NCI-H1417 treated with DMSO at 0.1 percent for 48 hours (cell line): Measurements from ENCODE around the gene CNNM2.
"Not testable (repeated sequence)": the region's sequence is repeated elsewhere in the genome, so short reads cannot be mapped to it uniquely, and the experiment has no call there.

ENCODE experiments used
- DNase-seq: peaks from one replicate; lab custom pipeline; 2025; lab: John Stamatoyannopoulos, UW

CNNM2 gene

DNA sequence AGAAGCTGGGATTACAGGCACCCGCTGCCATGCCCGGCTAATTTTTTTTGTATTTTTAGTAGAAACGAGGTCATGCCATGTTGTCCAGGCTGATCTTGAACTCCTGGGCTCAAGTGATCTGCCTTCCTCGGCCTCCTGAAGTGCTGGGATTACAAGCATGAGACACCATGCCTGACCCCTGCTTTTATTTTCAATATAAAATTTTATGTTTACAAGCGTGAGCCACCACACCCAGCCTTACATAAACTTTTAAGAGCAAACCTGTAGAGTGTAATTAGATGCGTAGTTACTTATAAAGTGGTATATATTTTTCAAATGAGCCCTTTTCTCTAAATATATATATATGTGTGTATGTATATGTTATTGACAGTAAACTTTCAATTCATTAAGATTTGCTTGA, 8.7 kb downstream of the CNNM2 start:
- no peak for DNase-seq

DNA sequence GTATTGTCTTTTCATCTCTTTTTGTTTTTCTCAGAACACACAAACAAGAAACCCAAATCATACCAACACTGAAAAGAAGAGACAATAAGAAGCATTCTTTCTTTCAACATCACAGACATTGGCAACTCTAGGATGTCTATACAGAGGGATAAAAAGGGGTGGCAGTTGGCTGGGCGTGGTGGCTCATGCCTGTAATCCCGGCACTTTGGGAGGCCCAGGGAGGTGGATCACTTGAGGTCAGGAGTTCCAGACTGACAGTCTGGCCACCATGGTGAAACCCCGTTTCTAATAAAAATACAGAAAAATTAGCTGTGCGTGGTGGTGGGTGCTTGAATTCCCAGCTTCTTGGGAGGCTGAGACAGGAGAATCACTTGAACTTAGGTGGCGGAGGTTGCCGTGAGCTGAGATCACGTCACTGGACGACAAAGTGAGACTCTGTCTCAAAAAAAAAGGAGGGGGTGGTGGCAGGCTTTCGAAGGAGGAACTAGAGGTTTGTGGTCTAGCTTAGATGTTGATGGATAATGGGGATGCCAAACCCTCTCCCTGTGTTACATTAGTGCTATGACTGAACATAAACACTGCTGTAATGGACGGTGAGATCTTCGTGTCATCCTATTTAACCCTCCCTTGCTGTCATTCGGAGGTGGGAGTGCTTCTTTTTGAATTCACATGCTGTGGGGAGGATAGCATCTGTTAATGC, 9.4 kb downstream of the CNNM2 start:
- no peak for DNase-seq

DNA sequence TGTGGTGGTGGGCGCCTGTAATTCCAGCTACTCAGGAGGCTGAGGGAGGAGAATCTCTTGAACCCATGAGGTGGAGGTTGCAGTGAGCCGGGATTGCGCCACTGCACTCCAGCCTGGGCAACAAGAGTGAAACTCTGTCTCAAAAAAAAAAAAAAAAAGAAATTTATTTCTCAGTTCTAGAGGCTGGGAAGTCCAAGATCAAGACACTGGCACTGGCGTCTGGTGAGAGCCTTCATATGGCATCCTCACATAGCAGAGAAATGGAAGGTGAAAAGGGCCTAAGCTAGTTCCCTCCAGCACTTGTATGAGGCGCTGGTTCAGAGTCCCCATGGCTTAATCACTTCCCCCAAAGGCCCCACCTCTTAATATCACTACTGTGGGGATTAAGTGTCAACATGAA, 10.3 kb downstream of the CNNM2 start:
- DNase-seq: not testable (repeated sequence)

- no peak for DNase-seq
Observed at GRCh38 chr10:102930720-102931119, 12.6 kb downstream of the CNNM2 start.

GRCh38 chr10:102931643-102932042, 13.5 kb downstream of the CNNM2 start:
- DNase-seq: no peak

- no peak for DNase-seq
Observed at GRCh38 chr10:102935505-102935904, 17.4 kb downstream of the CNNM2 start.

DNA sequence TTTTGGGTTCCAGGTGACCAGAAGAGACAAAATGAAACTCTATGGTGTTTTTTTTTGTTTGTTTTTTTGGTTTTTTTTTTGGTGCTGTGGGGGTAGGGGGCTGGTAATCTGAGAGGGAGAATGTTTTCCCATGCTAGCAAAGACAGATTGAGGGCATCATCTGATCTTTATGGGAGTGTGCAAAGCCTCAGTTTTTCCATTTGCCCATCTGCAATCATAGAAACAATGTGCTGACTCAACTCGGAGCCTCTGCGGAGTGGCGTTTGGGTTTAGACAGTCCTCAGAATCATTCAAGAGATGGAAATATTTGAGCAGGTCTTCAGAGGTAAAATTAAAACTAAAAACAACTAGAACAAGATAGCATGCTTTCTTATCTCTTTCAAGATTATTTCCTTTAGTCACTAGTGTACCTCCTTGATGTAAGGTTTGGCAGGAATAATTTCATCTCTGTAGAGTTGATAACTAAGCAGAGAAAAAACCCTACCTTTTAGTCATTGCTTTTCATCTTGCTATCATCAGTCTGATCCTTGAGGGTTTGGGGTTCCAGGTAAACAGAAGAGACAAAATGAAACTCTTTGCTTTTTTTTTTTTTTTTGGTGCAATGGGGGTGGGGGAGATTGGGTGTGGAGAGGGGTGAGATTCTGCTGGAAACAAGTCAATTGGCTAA, 18.0 kb downstream of the CNNM2 start:
- no peak for DNase-seq

DNA sequence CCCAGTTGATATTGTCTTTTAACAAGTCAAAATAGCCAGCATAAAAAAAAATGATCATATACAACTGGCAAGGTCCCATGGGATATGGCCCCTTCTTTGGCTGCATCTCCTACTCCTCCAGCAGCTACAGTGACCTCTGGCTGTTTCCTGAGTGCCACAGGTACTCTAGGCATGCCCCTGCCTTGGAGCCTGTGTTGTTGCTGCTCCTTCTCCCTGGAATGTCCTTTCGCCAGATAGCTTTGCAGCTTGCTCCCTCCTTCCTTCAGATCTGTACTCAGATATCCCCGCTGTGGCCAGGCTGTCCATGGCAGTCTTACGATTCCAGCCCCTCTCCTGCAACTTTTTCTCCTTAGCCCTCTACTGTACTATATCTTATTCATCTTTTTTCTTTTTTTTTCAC, 23.3 kb downstream of the CNNM2 start:
- DNase-seq: no peak

DNA sequence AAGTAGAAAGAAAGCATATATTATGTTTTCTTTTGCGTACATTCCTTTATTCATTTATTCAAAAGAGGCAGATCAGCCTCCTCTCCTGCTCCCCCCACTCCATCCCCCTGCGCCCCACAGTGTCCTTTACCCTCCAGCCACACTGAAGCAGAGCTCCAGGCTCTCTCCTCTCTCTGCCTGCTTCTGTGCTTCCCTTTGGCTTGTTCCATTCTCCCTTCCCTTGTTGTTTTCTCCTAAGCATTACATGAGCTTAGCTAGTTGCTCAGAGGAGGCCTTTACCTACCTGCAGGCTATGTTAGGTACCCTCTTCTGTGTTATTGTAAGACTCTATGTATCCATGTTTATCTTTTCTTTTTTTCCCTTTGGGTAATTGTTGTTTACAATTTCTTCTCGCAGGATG, 27.4 kb downstream of the CNNM2 start:
- DNase-seq: no peak

DNA sequence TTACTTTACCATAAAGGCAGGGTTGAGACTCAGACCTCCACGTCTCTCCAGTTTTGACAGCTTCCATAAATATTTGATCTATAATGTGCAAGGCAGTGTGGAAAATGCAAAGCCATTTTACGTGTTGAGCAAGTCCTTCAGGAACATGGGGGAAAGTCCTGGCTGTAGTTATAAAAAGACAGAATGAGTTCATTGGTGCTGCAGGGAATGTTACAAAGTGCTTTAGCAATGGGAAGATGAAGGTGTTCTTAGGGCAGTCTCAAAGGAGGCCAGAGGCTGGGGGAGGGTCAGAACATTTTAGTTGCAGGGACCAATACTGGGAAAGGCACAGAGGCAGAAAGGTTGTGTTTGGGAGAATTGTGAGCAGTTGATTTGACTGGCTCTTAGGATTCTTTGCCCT, 27.9 kb downstream of the CNNM2 start:
- no peak for DNase-seq

DNA sequence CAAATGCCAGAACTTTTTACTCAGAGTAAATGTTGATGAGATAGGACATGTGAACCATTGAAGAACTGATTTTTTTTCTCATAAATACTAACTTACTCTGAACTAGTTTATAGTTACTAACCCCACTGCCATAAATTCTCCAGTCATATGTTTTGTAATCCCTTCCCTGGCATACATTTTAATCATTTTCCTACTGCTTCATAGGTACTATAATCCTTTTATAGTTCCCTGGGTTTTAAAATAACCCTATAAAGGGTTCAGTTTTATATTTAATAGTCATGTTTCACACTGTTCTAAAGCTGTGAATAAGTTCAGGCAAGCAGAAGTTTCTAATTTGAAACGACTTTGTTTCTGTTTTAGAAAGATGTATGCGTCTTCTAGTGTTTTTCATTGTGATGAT, 28.9 kb downstream of the CNNM2 start:
- no peak for DNase-seq

GRCh38 chr10:102948176-102948575, 30.1 kb downstream of the CNNM2 start:
- no peak for DNase-seq

GRCh38 chr10:102948786-102949185, 30.7 kb downstream of the CNNM2 start:
- DNase-seq: no peak

DNA sequence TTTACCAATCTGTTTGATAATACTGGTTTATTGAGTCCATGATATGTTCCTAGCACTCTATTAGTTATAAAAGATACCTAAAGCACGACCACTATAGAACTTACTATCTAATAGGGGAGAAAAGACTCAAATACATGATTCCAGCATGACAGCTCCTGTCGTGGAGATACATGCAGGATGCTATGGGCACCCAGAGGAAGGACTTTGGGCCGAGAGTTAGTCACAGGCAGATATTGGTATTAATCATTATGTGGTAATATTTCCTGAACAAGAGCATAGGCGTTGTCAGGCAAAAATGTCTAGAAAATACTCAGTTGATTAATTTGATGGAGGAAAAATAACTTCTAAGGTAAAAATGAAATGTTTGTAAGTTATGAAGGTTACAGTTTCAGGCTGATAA, 31.8 kb downstream of the CNNM2 start:
- DNase-seq: no peak

DNA sequence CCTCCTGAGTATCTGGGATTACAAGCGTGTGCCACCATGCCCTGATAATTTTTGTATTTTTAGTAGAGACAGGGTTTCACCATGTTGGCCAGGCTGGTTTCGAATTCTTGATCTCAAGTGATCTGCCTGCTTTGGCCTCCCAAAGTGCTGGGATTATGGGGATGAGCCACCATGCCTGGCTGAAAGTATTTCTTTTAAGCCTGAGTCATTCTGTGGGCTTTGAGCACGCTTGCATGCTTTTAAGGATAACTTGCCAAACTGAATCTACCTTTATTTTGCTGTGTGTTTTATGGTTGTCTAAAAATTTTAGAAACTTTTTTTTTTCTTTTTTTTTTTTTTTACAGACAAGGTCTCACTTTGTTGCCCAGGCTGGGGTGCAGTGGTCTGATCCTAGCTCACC, 33.2 kb downstream of the CNNM2 start:
- DNase-seq: no peak

DNA sequence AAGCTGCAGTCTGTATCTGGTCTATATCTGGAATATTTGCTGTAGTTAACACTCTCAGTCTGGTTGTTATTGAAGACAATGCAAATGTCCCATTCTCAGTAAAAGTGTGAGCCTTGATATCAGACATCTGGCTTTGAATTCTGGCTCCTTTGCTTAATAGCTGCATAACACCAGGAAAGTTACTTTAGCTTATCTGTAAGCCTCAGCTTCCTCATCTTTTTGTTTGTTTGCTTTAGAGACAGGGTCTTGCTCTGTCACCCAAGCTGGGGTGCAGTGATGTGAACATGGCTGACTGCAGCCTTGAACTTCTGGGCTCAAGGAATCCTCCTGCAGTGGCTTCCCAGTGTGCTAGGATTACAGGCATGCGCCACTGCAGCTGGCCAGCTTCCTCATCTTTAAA, 41.3 kb downstream of the CNNM2 start:
- DNase-seq: no peak

GRCh38 chr10:102960157-102960556, 42.1 kb downstream of the CNNM2 start:
- no peak for DNase-seq

GRCh38 chr10:102962267-102962666, 44.2 kb downstream of the CNNM2 start:
- no peak for DNase-seq

DNA sequence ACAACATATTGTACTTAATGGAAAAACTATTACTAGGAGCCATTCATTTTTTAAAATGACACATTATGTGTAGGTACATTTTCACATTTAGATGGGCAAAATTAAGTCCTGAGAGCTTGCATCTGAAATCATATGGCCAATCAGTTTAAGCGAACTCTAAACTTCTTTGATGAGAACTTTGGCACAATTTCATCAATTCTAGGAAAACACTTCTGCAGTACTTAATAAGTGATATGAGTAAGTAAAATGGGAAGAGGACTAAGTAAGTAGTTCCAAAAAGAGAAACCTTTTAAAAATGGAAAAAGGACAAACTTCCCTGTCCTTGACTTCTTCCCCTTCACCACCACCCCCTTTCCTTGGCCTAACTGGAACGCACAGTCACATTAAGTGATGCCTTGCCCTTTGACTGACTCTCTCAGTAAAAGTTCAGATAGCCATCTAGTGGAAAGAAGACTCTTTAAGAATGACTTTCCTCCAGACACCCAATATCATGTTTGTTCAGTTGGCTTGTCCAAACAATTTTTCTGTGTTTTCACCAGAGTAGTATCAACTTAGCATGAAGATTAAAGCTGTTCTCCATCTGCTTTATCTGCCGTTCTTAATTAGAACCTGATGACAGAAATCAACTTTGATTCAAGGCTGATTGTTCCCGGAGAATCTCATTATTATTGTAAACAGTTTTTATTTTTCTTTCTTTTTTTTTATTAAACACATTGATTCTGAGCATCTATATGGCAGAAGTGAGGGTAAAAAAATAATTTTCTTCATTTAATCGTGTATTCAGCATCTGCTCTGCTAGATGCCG, 45.1 kb downstream of the CNNM2 start:
- DNase-seq: no peak

DNA sequence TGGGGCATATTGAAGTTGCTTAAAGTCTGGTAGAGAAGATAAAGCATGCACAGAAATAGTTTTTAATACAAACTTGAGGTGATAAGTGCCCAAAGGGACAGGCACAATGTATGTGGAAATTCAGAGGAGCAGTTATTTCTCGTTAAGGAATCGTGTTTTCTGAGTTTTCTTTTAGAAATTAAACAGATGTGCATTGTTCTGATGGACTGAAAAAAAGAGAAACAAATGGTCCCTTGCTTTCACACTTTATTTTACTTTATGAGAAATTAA, 45.6 kb downstream of the CNNM2 start:
- DNase-seq: no peak

GRCh38 chr10:102964064-102964463, 46.0 kb downstream of the CNNM2 start:
- not testable (repeated sequence) for DNase-seq

GRCh38 chr10:102964713-102965112, 46.6 kb downstream of the CNNM2 start:
- DNase-seq: no peak

DNA sequence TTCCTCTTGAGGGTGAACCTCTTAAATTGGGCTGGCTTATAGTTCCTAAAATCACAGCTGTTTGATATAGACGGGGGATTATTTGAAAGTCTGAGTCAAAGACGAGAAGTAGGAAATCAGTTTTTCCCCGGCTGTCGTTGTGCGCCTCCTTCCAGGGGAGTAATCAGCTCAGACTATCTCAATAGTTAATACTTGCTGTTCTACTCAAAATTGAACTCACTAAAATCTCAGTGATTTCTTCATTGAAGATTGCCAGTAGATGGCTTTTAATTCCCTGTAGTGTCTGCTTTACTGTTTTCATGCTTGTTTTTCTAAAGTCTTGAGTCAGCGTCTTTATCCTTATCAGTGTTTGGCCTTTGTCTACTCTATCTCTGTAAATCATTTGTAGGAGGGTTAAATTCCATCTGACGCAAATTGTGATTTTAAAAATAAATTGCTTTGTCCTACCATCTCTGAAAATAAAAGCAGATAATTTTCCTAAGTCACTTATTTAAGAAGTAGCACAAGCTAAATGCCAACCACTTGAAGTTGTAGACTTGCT, 47.3 kb downstream of the CNNM2 start:
- no peak for DNase-seq
